IPS DF 4.7 (cell line): ENCODE measurements around the gene RCOR1.
"Not testable (repeated sequence)": the region's sequence is repeated elsewhere in the genome, so short reads cannot be mapped to it uniquely, and the experiment has no call there.

ENCODE experiments used
- DNase-seq: peaks from one replicate; pipeline ENCODE4 v3.0.0-alpha.2; 2013; ENCODE audit warnings: low spot score; ENCODE audit errors: extremely low read depth

Gene RCOR1

DNA sequence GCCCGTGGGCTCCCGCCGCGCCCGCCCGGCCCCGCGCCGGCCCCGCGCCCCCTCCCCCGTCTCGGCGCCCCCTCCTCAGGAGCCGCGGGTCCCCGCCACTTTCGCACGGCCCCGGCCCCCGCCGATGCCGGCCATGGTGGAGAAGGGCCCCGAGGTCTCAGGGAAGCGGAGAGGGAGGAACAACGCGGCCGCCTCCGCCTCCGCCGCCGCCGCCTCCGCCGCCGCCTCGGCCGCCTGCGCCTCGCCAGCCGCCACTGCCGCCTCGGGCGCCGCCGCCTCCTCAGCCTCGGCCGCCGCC, 263 bp downstream of the RCOR1 start:
- DNase-seq, result no peak

DNA sequence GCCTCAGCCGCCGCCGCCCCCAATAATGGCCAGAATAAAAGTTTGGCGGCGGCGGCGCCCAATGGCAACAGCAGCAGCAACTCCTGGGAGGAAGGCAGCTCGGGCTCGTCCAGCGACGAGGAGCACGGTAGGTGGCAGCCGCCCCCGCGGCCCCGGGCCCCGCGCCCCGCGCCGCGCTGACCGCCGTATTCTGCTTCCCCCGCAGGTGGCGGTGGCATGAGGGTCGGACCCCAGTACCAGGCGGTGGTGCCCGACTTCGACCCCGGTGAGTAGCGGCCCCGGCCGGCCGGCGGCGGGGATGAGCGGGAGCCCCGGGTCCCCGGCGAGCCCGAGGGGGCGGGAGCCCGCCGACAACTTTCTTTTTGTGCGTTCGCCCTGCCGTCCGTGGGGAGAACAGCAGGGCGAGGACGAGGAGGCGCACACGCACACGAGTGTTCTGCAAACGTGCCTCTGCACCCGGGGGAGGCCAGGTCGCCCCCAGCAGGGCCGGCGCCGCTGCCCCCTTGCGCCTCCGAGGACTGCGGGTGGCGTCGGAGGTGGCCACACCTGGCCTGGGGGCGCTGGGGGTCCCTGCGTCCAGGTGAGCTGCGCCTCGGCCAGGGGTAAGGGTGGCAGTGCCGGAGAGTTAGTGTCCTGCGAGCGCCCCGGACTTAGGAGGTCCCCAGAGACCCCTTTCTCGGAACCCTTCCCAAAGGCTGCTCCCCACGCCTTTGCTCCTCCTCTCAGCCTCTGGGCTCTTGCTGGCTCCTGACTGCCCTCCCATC, 794 bp downstream of the RCOR1 start:
- no peak for DNase-seq

DNA sequence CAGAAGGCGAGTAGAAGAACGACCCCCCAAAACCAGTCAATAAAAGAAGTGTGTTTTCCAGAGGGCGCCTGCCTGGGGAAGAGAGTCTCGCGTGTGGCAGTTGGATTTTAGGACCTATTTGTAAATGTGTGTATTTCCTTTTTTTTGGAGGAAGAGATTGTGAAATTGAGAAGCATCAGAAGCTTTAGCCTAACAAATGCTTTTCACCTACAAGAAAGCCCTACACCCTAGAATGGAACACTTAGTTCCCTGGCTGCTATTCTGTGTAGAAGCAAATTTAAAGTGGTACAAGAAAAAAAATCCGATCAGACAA, 1.3 kb downstream of the RCOR1 start:
- no peak for DNase-seq

DNA sequence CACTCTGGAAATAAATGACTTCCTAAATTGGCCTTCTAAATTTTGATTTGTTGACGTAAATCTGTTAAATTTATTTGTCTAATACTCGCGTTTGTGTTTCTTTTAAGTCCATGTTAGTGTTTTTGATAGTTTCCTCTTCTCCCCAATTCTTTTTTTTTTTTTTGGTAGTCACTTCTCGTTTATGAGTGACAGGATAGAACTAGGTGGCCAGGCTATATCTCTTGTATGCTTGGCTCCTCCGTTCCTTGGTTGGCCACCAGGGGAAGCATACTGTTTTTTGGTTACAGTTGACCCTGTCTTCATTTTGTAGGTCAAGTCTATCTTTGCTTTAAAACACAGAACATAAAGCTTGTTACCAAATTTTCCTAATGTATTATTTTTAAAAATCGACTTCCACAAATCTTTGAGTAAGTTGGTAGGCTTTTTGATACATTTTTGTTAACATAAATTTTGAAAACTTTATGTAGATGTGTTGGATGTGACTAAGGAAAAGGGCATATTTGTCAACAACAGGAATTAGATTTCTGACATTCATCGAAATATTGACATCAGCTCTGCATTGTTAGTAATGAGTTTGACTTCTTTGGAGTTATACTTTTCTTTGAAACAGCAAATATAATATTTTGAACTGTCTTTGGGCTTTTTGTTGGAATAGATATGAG, 2.2 kb downstream of the RCOR1 start:
- DNase-seq, result no peak

DNA sequence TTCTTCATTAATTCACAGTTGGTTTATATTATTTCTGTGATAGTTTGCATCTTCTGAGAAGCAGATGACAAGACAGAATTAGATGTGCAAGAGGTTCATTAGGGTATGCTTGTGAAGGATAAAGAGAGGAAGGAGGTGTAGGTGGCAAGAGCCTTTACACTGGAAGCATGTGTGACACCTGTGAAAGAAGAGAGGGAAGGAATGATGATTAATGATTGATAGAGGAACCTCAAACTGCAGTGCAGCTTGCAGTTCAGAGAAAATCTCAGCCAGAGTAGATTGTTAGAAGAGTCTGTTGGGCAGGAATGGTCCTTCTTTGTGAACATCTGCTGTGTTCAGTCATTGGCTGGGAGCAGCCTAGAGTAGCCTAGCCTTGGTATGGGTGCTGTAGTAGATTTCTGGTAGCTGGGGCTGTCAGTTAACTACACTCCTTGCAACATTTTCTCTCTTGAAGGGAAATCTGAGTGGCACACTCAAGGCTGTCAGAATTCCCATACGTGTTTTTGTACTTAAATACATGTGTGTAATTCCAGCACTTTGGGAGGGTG, 9.0 kb downstream of the RCOR1 start:
- DNase-seq, result no peak

DNA sequence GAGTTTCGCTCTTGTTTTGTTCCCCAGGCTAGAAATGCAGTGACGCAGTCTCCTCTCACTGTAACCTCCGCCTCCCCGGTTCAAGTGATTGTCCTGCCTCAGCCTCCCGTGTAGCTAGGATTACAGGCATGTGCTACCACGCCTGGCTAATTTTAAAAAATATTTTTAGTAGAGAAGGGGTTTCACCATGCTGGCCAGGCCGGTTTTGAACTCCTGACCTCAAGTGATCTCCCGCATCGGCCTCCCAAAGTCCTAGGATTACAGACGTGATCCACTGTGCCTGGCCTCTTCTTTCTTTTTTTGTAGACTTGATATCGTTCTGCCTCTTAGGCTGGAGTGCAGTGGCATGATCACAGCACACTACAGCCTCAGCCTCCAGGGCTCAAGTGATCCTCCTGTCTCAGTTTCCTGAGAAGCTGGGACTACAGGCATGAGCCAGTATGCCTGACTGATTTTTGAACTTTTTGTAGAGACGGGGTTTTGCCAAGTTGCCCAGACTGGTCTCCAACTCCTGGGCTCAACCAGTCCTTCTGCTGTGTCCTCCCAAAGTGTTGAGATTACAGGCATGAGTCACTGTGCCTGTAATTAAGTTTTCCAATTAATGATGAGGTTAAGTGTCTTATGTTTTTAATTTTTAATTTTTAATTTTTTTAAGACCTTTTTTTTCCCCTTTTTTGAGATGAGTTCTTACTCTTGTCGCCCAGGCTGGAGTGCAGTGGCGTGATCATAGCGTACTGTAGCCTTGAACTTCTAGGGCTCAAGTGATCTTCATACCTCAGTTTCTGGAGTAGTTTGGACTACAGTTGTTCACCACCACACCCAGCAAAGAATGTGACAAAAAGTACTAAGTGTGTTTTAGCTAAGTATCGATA, 10.2 kb downstream of the RCOR1 start:
- no peak for DNase-seq

DNA sequence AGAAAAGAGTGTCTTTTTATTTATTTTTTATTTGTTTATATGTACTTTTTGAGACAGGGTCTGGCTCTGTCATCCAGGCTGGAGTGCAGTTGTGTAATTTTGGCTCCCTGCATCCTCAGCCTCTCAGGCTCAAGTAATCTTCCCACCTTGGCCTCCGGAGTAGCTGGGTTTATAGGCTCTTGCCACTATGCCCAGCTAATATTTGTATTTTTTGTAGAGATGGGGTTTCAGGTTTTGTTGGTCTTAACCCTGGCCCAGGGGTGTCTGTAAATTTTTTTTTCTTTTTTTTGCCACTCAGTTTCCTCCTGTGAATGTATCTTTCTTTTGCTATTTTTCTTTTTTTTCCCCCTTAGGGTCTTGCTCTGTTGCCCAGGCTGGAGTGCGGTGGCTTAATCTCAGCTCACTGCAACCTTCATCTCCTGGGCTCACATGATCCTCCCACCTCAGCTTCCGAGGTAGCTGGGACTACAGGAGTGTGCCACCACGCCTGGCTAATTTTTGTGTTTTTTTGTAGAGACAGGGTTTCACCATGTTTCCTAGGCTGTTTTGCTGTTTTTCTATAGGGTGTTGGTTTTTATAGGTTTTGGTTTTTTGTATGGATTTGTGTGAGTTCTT, 11.0 kb downstream of the RCOR1 start:
- DNase-seq, result no peak

DNA sequence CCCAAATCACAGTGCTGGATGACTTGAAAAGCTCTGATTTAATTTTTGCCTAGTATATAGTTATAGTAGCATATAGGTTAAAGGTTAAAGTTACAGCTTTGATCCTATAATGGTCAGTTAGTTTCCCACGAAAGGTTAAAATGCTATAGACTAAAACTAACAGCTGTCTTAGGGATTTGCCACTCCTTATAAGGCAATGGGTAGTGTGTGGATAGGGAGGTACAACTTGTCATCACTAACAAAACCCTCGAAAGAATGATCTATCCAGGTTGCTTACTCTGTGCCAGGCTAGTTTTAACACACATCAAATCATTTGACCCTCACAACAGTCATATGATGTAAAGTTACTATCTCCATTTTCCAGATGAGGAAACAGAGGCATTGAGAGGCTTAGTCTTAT, 11.7 kb downstream of the RCOR1 start:
- no peak for DNase-seq

DNA sequence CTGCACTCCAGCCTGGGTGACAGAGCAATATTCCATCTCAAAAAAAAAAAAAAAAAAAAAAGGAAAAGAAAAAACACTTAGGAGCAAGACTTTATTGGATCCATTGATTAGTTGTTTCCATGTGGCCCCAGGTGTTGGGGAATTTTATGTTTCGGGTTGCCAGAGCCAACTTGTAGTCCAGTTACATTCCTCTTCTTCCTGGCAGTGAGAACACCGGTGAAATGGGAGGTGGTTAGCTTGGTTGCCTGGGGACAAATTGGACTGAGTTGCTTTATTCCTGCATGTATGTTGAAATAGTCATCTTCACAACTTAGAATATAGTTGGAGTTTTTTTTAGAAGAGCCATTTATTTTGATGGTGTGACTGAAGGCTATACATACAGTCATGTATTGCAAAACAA, 12.6 kb downstream of the RCOR1 start:
- no peak for DNase-seq

DNA sequence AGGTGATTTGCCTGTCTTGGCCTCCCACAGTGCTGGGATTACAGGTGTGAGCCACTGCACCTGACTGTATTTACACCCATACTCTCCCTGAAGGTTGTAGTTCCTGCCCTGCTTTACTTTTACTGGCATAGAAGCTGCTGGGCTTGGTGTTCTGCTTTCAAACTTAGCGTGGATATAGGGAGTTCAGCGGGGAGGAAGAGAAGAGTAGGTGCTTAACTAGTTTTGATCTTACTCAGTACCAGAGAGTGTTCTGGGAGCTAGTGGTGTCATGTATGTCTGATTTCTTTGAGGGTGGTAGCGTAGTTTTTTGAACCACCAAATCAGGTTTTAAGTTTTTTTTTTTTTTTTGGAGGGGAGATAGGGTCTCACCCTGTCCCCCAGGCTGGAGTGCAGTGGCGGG, 13.8 kb downstream of the RCOR1 start:
- no peak for DNase-seq

DNA sequence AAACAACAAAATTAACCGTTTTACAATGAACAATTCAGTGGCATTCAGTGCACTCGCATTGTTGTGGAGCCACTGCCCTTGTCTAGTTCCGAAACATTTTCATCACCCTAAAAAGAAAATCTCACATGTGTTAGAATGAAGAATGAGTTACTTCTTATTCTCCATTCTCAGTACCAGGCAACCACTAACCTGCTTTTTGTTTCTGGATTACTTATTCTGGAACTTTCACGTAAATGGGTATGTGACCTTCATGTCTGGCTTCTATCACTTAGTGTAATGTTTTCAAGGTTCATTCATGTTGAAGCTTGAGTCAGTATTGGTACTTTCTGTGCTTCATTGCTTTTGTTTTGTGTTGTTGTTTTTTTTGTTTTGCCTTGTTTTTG, 15.6 kb downstream of the RCOR1 start:
- DNase-seq, result no peak

DNA sequence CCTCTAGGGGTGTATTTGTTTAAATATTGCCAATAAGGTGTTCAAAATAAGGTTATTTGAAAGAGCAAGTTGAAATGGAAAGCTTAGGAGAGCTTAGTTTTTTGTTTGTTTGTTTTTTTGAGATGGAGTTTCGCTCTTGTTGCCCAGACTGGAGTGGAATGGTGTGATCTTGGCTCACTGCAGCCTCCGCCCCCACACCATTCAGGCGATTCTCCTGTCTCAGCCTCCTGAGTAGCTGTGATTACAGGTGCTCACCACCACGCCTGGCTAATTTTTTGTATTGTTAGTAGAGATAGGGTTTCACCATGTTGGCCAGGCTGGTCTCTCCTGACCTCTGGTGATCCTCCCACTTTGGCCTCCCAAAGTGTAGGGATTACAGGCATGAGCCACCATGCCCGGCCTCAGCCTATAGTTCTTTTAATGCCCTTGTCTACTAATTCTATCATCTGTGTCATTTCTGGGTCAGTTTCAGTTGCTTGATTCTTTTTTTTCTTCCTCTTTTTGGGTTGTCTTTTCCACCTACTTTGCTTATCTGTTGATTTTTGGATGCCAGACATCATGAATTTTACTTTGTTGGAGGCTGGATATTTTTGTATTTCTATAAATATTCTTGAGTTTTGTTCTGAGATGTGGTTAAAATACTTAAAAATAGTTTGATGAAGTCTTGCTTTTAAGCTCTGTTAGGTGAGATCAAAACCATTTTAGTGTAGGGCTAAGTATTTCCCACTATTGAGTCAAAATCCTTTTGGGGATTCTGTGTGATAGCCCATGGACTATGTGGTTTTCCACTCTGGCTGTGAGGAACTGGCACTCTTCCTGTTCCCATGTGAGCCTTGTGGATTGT, 18.7 kb downstream of the RCOR1 start:
- no peak for DNase-seq

DNA sequence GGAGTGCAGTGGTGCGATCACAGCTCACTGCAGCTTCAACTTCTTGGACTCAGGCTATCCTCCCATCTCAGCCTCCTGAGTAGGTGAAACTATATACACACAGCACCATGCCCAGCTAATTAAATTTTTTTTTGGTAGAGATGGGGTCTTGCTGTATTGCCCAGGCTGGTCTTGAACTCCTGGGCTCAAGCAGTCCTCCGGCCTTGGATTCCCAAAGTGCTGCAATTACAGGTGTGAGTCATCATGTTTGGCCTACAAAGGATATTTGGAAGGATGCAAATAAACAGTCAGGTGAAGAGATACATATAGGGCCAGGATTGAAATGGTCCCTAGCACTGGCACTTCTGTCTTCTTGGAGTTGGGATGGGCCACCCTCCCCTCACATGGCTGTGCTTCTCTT, 23.9 kb downstream of the RCOR1 start:
- DNase-seq, result no peak

DNA sequence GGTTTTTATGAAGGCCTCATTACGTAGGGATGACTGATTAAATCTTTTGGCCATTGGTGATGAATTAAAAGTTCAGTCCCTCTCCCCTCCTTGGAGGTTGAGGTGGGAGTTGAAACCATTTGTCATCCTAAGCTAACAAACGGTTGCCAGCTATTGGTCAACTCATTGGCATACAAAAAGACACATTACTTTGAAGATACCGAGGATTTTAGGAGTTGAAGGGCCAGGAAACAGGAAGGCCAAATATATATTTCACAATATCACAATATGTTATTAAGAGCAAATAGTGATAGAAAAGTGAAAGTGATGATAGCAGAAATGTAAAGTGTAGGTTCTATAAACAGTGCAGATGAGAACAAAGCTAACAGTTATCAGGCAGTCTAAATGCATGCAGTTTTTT, 24.4 kb downstream of the RCOR1 start:
- DNase-seq, result no peak

DNA sequence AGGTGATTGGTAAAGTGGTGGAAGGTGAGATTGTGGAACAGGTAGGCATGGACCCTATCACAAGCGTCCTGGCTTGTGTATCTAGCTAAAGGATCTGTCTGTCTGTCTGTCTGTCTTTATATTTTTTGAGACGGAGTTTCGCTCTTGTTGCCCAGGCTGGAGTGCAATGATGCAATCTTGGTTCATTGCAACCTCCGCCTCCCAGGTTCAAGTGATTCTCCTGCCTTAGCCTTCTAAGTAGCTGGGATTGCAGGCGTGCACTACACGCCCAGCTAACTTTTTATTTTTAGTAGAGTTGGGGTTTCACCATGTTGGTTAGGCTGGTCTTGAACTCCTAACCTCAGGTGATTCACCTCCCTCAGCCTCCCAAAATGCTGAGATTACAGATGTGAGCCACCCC, 26.6 kb downstream of the RCOR1 start:
- DNase-seq, result not testable (repeated sequence)

DNA sequence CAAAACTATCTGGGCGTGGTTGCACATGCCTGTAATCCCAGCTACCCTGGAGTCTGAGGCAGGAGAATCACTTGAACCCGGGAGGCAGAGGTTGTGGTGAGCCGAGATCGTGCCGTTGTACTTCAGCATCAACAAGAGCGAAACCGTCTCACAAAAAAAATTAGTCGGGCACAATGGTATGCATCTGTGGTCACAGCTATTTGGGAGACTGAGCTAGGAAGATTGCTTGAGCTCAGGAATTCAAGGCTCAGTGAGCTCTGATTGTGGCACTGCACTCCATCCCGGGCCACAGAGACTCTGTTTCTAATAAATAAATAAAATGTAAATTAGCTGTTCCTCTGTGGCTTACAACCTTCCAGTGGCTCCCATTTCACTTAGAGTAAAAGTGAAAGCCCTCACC, 28.0 kb downstream of the RCOR1 start:
- no peak for DNase-seq

DNA sequence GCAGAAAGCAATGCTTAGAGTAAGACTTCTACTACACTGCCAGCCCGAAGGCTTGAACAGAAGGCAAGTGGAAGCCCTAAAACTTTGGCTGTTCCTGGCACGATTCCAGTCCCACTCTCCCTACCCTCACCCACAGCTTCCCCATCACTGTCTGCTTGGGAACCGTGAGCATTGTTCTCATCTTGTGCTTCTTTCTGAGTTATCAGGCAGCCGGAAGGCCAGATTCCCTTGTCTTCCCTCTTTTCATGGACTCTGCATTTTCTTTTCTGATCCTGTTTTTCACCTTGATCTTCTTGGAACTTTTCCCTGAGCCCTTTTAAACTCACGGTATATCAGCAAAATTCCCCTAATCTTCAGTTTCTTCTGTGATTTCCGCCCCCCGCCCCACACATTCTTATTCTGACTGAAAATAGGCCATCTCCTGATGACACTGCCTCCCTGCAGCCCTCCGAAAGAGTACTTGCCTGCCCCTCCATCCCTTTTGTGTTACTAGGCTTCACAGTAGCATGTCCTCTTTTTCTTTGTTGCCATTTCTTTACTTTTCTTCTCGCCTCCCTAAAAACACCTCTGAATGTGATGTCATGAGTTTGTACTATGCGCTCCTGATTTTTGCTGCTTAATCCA, 29.9 kb downstream of the RCOR1 start:
- no peak for DNase-seq

DNA sequence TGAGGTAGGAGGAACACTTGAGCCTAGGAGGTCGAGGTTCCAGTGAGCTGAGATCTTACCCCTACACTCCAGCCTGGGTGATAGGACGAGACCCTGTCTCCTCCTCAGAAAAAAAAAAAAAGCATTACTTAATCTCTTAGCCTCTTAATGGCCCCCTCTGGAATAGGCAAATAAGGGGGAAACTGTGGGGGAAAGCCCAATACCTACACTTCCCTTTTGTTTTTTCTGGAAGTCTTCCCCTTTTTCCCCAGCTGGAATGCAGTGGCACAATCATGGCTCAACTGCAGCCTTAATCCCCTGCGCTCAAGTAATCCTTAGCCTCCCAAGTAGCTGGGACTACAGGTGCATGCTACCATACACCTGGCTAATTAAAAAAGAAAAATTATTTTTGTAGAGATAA, 32.2 kb downstream of the RCOR1 start:
- no peak for DNase-seq

DNA sequence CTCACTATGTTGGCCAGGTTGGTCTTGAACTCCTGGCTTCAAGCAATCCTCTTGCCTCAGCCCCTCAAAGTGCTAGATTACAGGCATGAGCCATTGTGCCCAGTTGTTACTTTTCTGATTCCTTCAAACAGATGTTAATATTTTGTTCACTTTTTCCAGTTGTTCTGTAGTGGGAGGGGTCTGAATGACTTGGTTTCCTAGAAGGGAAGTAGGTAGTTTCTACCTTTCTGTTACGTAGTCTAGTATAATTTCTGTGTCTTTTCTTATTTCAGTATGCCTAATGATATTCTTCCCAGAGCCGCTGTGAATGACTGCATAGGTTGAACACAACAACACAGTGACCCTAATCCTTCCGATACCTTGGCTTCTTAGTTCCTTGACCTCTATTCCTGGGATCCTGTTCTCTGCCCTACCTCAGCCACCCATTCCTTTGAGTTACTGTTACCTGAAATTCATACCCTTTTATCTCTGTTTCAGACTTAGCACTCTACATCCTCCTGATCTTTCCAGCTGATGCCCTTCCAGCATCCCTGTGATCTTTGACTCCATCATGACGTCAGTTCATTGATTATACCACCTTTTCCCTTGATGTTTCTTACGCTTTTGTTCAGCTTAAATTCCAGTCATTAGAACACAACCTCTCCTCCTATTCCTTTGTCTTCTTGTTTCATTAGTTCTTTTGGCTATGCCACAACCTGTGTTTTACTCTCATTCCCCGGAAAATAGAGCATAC, 33.3 kb downstream of the RCOR1 start:
- no peak for DNase-seq

DNA sequence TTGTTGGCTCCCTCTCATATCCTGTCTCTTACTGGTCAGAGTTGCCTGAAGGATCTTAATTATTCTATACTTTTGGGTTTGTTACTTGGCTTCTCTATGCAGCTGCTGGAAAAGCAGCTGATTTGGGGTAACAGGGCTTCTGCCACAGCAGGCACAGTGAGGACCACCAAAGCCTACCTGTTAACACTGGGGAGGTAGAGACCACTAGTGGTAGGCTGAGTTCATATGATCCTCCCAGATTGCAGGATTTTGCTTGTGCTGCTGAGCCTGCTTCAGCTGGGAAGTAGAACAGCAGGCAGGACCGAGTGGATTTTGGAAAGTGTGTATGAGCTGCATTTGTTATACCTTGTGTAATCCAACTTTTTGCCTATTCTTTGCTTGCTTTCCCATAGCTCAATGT, 34.1 kb downstream of the RCOR1 start:
- DNase-seq, result no peak
